Body of pancreas (tissue), 4 donors: ENCODE results near the gene PKMYT1. TPM values are rescaled to one million over a fixed set of nuclear protein-coding genes. Genes with fewer than 3 reads are reported as not detected.

Experiments used
- ATAC-seq: fragments of 150-250 bp; one replicate; pipeline ENCODE4 v1.9.1; 2016
- DNase-seq, 4 donors: peaks; one replicate each; pipeline ENCODE4 v3.0.0-alpha.2; 2019
- H3K27ac ChIP-seq, 4 donors: fragments of 200-600 bp; sonication (generic); 1 replicate in 3 of 4; 2 replicates in 1 of 4; pipeline versions ENCODE4 v1.5.1 to v1.6.1; 2016 to 2019; ENCODE audit warnings: mild to moderate bottlenecking in 1 of 4, mixed read lengths in 1 of 4, moderate library complexity in 1 of 4
- H3K27me3 ChIP-seq, 2 donors: fragments of 200-600 bp; sonication (generic); one replicate each; pipeline ENCODE4 v1.6.0; 2016; ENCODE audit warnings: mild to moderate bottlenecking in 1 of 2
- H3K36me3 ChIP-seq, 2 donors: fragments of 200-600 bp; sonication (generic); replicated peaks in 1 of 2; 2 replicates each; pipeline ENCODE4 v1.5.1; 2016; ENCODE audit warnings: low read depth in 2 of 2; ENCODE audit not compliant: insufficient read depth in 1 of 2
- H3K4me1 ChIP-seq: fragments of 200-600 bp; sonication (generic); one replicate; pipeline ENCODE4 v1.6.0; 2016
- H3K4me3 ChIP-seq, 2 donors: fragments of 200-600 bp; sonication (generic); 1 replicate in 1 of 2; 2 replicates in 1 of 2; pipeline ENCODE4 v1.5.1; 2016 to 2019
- H3K9me3 ChIP-seq, 3 donors: fragments of 200-600 bp; sonication (generic); 1 replicate in 2 of 3; 2 replicates in 1 of 3; pipeline ENCODE4 v1.5.1; 2016
- CTCF ChIP-seq, 7 experiments: fragments of 450-650 bp in 4 of 7; fragments of 200-600 bp in 3 of 7; sonication (generic) in 3 of 7; IDR thresholded peaks; one replicate each; pipeline ENCODE4 v1.5.1; 2016 to 2019; ENCODE audit warnings: antibody characterized with exemption in 7 of 7
- POLR2A ChIP-seq, 3 donors: fragments of 450-650 bp; IDR thresholded peaks; one replicate each; pipeline ENCODE4 v1.6.1; 2016; ENCODE audit warnings: antibody characterized with exemption in 3 of 3, mild to moderate bottlenecking in 2 of 3
- WGBS, 2 donors: methylation state at CpG; one replicate each; pipeline ENCODE4 v1.1.5; 2017; 5-methylcytosine and 5-hydroxymethylcytosine counted together
- intact Hi-C: fragments of 100-400 bp; cut with DNase I; formaldehyde crosslinking; loops from one replicate; pipeline ENCODE4 v1.15.1; 2023
- total RNA-seq, 2 donors: library from RNA; depleted of rRNA; stranded (reverse); fragments of >200 nt; gene quantifications; one replicate each; pipeline ENCODE4 v1.1.0, GENCODE V29; 2016

The PKMYT1 gene
- total RNA-seq, 2 donors from 2014 or later: 0.26 TPM; not detected in 1

GRCh38 chr16:3027489-3027795 is 47.2 kb upstream of the PKMYT1 start:
- DNase-seq: no peak
- H3K27ac ChIP-seq: peak overlapping the region in 2 of 4 donors; percentile 79 to 84
- no peaks in the 10 kb centered on the region for H3K27me3 ChIP-seq
- peaks cover 0 to 9% of the 10 kb centered on the region in 2 donors for H3K36me3 ChIP-seq
- H3K4me3 ChIP-seq: no peak overlapping the region
- 77 to 86% methylated on average over 7 to 8 of the region's 8 CpGs for WGBS, 2 donors
- no peaks in the 10 kb centered on the region for H3K9me3 ChIP-seq
- intact Hi-C loops: no loop called here
- ATAC-seq: no peak
- peaks cover 71% of the 10 kb centered on the region for H3K4me1 ChIP-seq
- TF ChIP-seq CTCF (IDR thresholded peaks at IDR 0.05): no peak
- TF ChIP-seq POLR2A (IDR thresholded peaks at IDR 0.05): no peak

GRCh38 chr16:3026609-3027488 is 46.6 kb upstream of the PKMYT1 start:
- ATAC-seq (no peak), DNase-seq (peak in 2 of 4 donors; percentile 37 to 49)
- peaks cover 0 to 9% of the 10 kb centered on the region in 2 donors for H3K36me3 ChIP-seq
- no peak overlapping the region for H3K4me3 ChIP-seq
- intact Hi-C loops: no loop called here
- peaks cover 71% of the 10 kb centered on the region for H3K4me1 ChIP-seq
- no peak overlapping the region for H3K27ac ChIP-seq
- WGBS, 2 donors: 90 to 94% methylated on average over 17 to 24 of the region's 24 CpGs
- H3K9me3 ChIP-seq: no peaks in the 10 kb centered on the region
- TF ChIP-seq CTCF (IDR thresholded peaks at IDR 0.05) (no peak), POLR2A (IDR thresholded peaks at IDR 0.05) (no peak)
- no peaks in the 10 kb centered on the region for H3K27me3 ChIP-seq

GRCh38 chr16:3026003-3026378 is 45.7 kb upstream of the PKMYT1 start:
- 85 to 91% methylated on average over 8 of the region's 8 CpGs for WGBS, 2 donors
- H3K27ac ChIP-seq: no peak overlapping the region
- H3K36me3 ChIP-seq: peaks cover 0 to 9% of the 10 kb centered on the region in 2 donors
- no peak overlapping the region for H3K4me3 ChIP-seq
- no peaks in the 10 kb centered on the region for H3K9me3 ChIP-seq
- no peak for TF ChIP-seq CTCF (IDR thresholded peaks at IDR 0.05)
- TF ChIP-seq POLR2A (IDR thresholded peaks at IDR 0.05): peak in 1 of 3 donors; percentile 5
- no peak for DNase-seq
- H3K4me1 ChIP-seq: peaks cover 69% of the 10 kb centered on the region
- H3K27me3 ChIP-seq: no peaks in the 10 kb centered on the region
- intact Hi-C loops: no loop called here
- no peak for ATAC-seq

- Histone ChIP-seq H3K4me1 (peaks cover 67% of the 10 kb centered on the region), H3K4me3 (no peak overlapping the region), H3K27ac (no peak overlapping the region), H3K27me3 (no peaks in the 10 kb centered on the region), H3K9me3 (no peaks in the 10 kb centered on the region), H3K36me3 (peaks cover 0 to 9% of the 10 kb centered on the region in 2 donors)
- DNase-seq (peak in 1 of 4 donors; percentile 46), ATAC-seq (no peak)
- TF ChIP-seq POLR2A (IDR thresholded peaks at IDR 0.05) (peak in 1 of 3 donors; percentile 23), CTCF (IDR thresholded peaks at IDR 0.05) (no peak)
- WGBS, 2 donors: 81 to 87% methylated on average over 12 to 18 of the region's 18 CpGs
- intact Hi-C loops: no loop called here
These were observed 45.1 kb upstream of the PKMYT1 start for GRCh38 chr16:3025032-3026002.
